Neural cell (in vitro differentiated cells): Measurements from ENCODE around the gene CD48. TPM values are rescaled to one million over a fixed set of nuclear protein-coding genes. Genes with fewer than 3 reads are reported as not detected.

Experiments
- H2AFZ ChIP-seq: fragments of 200-600, 300-800 bp; sonication (generic), shearing (Covaris generic); 2 replicates; pipeline ENCODE4 v1.6.0; 2014; ENCODE audit warnings: low read depth, mild to moderate bottlenecking, antibody characterized with exemption, low read length, moderate library complexity
- H3F3A ChIP-seq: fragments of 200-600 bp; shearing (Covaris generic); 2 replicates; pipeline ENCODE4 v1.6.1; 2016; ENCODE audit warnings: mild to moderate bottlenecking, moderate library complexity, mixed read lengths, antibody characterized with exemption, low read length; ENCODE audit not compliant: insufficient read depth, poor library complexity, severe bottlenecking
- H3K27ac ChIP-seq: fragments of 200-600, 300-800 bp; sonication (generic), shearing (Covaris generic); 2 replicates; pipeline ENCODE4 v1.5.1; 2014; ENCODE audit warnings: mild to moderate bottlenecking, low read length, moderate library complexity
- H3K27me3 ChIP-seq: fragments of 300-800, 200-600 bp; sonication (generic), shearing (Covaris generic); 2 replicates; pipeline ENCODE4 v1.6.0; 2014; ENCODE audit warnings: mild to moderate bottlenecking, low read depth, low read length, moderate library complexity; ENCODE audit not compliant: insufficient read depth
- H3K36me3 ChIP-seq: fragments of 300-800, 200-600 bp; sonication (generic), shearing (Covaris generic); 2 replicates; pipeline ENCODE4 v1.5.1; 2014; ENCODE audit warnings: mild to moderate bottlenecking, antibody characterized with exemption, low read length, moderate library complexity; ENCODE audit not compliant: insufficient read depth
- H3K4me2 ChIP-seq: fragments of 300-800, 200-600 bp; sonication (generic), shearing (Covaris generic); 2 replicates; pipeline ENCODE4 v1.6.0; 2014; ENCODE audit warnings: mild to moderate bottlenecking, low read length
- H3K4me3 ChIP-seq: fragments of 300-800, 200-600 bp; sonication (generic), shearing (Covaris generic); 2 replicates; pipeline ENCODE4 v1.5.1; 2014; ENCODE audit warnings: mild to moderate bottlenecking, low read length, moderate library complexity
- H3K79me2 ChIP-seq: fragments of 200-600 bp; shearing (Covaris generic); replicated peaks from 2 replicates; pipeline ENCODE4 v1.6.0; 2014; ENCODE audit warnings: mild to moderate bottlenecking, low read length, moderate library complexity; ENCODE audit not compliant: insufficient read depth
- H3K9ac ChIP-seq: fragments of 300-800, 200-600 bp; sonication (generic), shearing (Covaris generic); 2 replicates; pipeline ENCODE4 v1.6.1; 2016; ENCODE audit warnings: mild to moderate bottlenecking, low read length, mixed read lengths
- H3K9me2 ChIP-seq: fragments of 200-600 bp; shearing (Covaris generic); 2 replicates; pipeline ENCODE4 v1.6.1; 2016; ENCODE audit warnings: mild to moderate bottlenecking, low read length, mixed read lengths; ENCODE audit not compliant: insufficient read depth
- H3K9me3 ChIP-seq: fragments of 200-600, 300-800 bp; sonication (generic), shearing (Covaris generic); 2 replicates; pipeline ENCODE4 v1.6.1; 2016; ENCODE audit warnings: mild to moderate bottlenecking, mixed run types, low read length, moderate library complexity, mixed read lengths
- H4K20me1 ChIP-seq: fragments of 200-600 bp; shearing (Covaris generic); 2 replicates; pipeline ENCODE4 v1.6.1; 2016; ENCODE audit warnings: mild to moderate bottlenecking, mixed run types; ENCODE audit not compliant: insufficient read depth
- CTCF ChIP-seq: fragments of 450-650 bp; IDR thresholded peaks from 2 replicates; pipeline ENCODE4 v1.5.1; 2014; ENCODE audit warnings: antibody characterized with exemption, mild to moderate bottlenecking, moderate library complexity; ENCODE audit not compliant: poor library complexity, severe bottlenecking
- EP300 ChIP-seq: fragments of 450-650 bp; conservative IDR thresholded peaks from 2 replicates; pipeline ENCODE4 v1.6.1; 2014; ENCODE audit warnings: antibody characterized with exemption, mild to moderate bottlenecking, moderate library complexity; ENCODE audit not compliant: poor library complexity, severe bottlenecking
- EZH2 ChIP-seq: fragments of 200-600, 300-800 bp; shearing (Covaris generic), sonication (generic); IDR thresholded peaks from 2 replicates; pipeline ENCODE4 v1.6.1; 2014; ENCODE audit warnings: antibody characterized with exemption, low read length, borderline replicate concordance, mild to moderate bottlenecking; ENCODE audit not compliant: insufficient read depth, poor library complexity, severe bottlenecking
- MXI1 ChIP-seq: fragments of 450-650 bp; conservative IDR thresholded peaks from 2 replicates; pipeline ENCODE4 v1.6.1; 2014; ENCODE audit warnings: antibody characterized with exemption, mild to moderate bottlenecking; ENCODE audit not compliant: poor library complexity, severe bottlenecking
- POLR2AphosphoS5 ChIP-seq: IDR thresholded peaks from 2 replicates; pipeline ENCODE4 v1.6.1; 2012
- RAD21 ChIP-seq: fragments of 450-650 bp; conservative IDR thresholded peaks from 2 replicates; pipeline ENCODE4 v1.6.1; 2014; ENCODE audit warnings: antibody characterized with exemption, mild to moderate bottlenecking, moderate library complexity
- REST ChIP-seq: IDR thresholded peaks from 2 replicates; pipeline ENCODE4 v1.6.1; 2012; ENCODE audit warnings: borderline replicate concordance
- SMC3 ChIP-seq: fragments of 450-650 bp; conservative IDR thresholded peaks from 2 replicates; pipeline ENCODE4 v1.6.1; 2014; ENCODE audit warnings: antibody characterized with exemption, mild to moderate bottlenecking, moderate library complexity; ENCODE audit not compliant: poor library complexity
- TAF1 ChIP-seq: IDR thresholded peaks from 2 replicates; pipeline ENCODE4 v1.6.1; 2012; ENCODE audit warnings: low read depth
- polyA plus RNA-seq: library from polyadenylated mRNA; depleted of rRNA; stranded (reverse); fragments of >200 nt; gene quantifications from 2 replicates; pipeline ENCODE4 v1.2.3, GENCODE V29; 2014

Gene CD48
- polyA plus RNA-seq, 1 donor from 2014 or later, result not detected

- H3F3A ChIP-seq, result no peaks in the 10 kb centered on the region
- TF ChIP-seq RAD21 (no peak), POLR2AphosphoS5 (no peak), CTCF (no peak), TAF1 (no peak), SMC3 (no peak), MXI1 (no peak), EP300 (no peak), EZH2 (no peak), REST (no peak)
Measured at GRCh38 chr1:160748878-160749269, 37.3 kb upstream of the CD48 start.

GRCh38 chr1:160748181-160748877 lies 36.7 kb upstream of the CD48 start:
- no peaks in the 10 kb centered on the region for H3K79me2 ChIP-seq
- H3K27ac ChIP-seq, result no peak overlapping the region
- H3K4me3 ChIP-seq, result no peak overlapping the region
- H3F3A ChIP-seq, result no peaks in the 10 kb centered on the region
- H3K36me3 ChIP-seq, result no peaks in the 10 kb centered on the region
- TF ChIP-seq REST (no peak), EZH2 (no peak), RAD21 (no peak), POLR2AphosphoS5 (no peak), SMC3 (no peak)
- no peak overlapping the region for H3K9ac ChIP-seq
- no peaks in the 10 kb centered on the region for H3K27me3 ChIP-seq
- no peak overlapping the region for H3K4me2 ChIP-seq
- no peaks in the 10 kb centered on the region for H3K9me3 ChIP-seq
- H3K9me2 ChIP-seq, result no peaks in the 10 kb centered on the region
- H2AFZ ChIP-seq, result no peak overlapping the region
- no peaks in the 10 kb centered on the region for H4K20me1 ChIP-seq

More at GRCh38 chr1:160748878-160749269, 37.3 kb upstream of the CD48 start:
- Histone ChIP-seq H3K9ac (no peak overlapping the region), H3K9me2 (no peaks in the 10 kb centered on the region), H3K79me2 (no peaks in the 10 kb centered on the region), H3K9me3 (no peaks in the 10 kb centered on the region), H3K27me3 (no peaks in the 10 kb centered on the region), H4K20me1 (no peaks in the 10 kb centered on the region), H2AFZ (no peak overlapping the region), H3K4me2 (no peak overlapping the region), H3K36me3 (no peaks in the 10 kb centered on the region), H3K4me3 (no peak overlapping the region), H3K27ac (no peak overlapping the region)
